ENCODE measurements around the gene MYH16. TPM values are rescaled to one million over a fixed set of nuclear protein-coding genes. Genes with fewer than 3 reads are reported as not detected.
"Not testable (repeated sequence)": the region's sequence is repeated elsewhere in the genome, so short reads cannot be mapped to it uniquely, and the experiment has no call there.

Gene MYH16
- total and polyA plus RNA-seq, 2 donors: 0.05 to 0.09 TPM

DNA sequence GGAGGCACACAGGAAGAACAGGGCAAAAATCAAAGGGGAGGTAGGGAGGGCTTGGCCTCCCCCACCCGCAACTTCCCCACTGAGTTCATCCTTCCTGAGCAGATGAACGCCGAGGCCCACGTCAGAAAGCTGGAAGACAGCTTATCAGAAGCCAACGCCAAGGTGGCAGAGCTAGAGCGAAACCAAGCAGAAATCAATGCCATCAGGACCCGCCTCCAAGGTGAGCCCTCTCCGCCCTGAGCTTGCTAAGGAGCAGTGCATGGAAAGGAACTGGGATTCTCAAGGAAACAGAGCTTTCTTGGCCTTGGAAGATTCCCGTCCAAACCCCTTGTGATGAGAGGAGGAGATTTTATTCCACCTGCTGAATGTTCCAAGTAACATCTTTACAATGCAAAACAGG is 16.5 kb downstream of the MYH16 start:
- no peak for DNase-seq (ENCODE audit: low read depth in 6 of 9, low spot score in 9 of 9)
- Histone ChIP-seq H3K27ac (ENCODE audit: low read depth in 1 of 2, low read length in 1 of 2) (no peak overlapping the region), H3K27me3 (ENCODE audit: control insufficient read depth in 2 of 2, insufficient read depth in 1 of 2, low read length in 1 of 2) (no peaks in the 10 kb centered on the region), H3K9me3 (ENCODE audit: control insufficient read depth in 2 of 2, insufficient read depth in 1 of 2, low read length in 1 of 2) (no peaks in the 10 kb centered on the region), H3K36me3 (ENCODE audit: control insufficient read depth in 2 of 2, insufficient read depth in 2 of 2, low read length in 1 of 2) (no peaks in the 10 kb centered on the region), H3K4me1 (ENCODE audit: control insufficient read depth in 2 of 2, insufficient read depth in 2 of 2, low read length in 2 of 2) (no peaks in the 10 kb centered on the region), H3K4me3 (ENCODE audit: low read length in 2 of 2) (no peak overlapping the region)
- 86% methylated on average over 9 of the region's 9 CpGs for WGBS

GRCh38 chr7:99290148-99290547 is 17.5 kb downstream of the MYH16 start:
- not testable (repeated sequence) for H3K27me3 ChIP-seq (ENCODE audit: control insufficient read depth in 2 of 2, insufficient read depth in 1 of 2, low read length in 1 of 2); H3K36me3 ChIP-seq (ENCODE audit: control insufficient read depth in 2 of 2, insufficient read depth in 2 of 2, low read length in 1 of 2); H3K27ac ChIP-seq (ENCODE audit: low read depth in 1 of 2, low read length in 1 of 2); DNase-seq (ENCODE audit: low read depth in 6 of 9, low spot score in 9 of 9); H3K9me3 ChIP-seq (ENCODE audit: control insufficient read depth in 2 of 2, insufficient read depth in 1 of 2, low read length in 1 of 2); H3K4me3 ChIP-seq (ENCODE audit: low read length in 2 of 2); H3K4me1 ChIP-seq (ENCODE audit: control insufficient read depth in 2 of 2, insufficient read depth in 2 of 2, low read length in 2 of 2)
- WGBS: 96% methylated on average over 3 of the region's 3 CpGs

GRCh38 chr7:99290980-99291607 is 18.5 kb downstream of the MYH16 start:
- no peaks in the 10 kb centered on the region for H3K27me3 ChIP-seq (ENCODE audit: control insufficient read depth in 2 of 2, insufficient read depth in 1 of 2, low read length in 1 of 2)
- 97% methylated on average over 10 of the region's 10 CpGs for WGBS
- no peaks in the 10 kb centered on the region for H3K4me1 ChIP-seq (ENCODE audit: control insufficient read depth in 2 of 2, insufficient read depth in 2 of 2, low read length in 2 of 2)
- H3K4me3 ChIP-seq (ENCODE audit: low read length in 2 of 2): no peak overlapping the region
- no peak overlapping the region for H3K27ac ChIP-seq (ENCODE audit: low read depth in 1 of 2, low read length in 1 of 2)
- H3K36me3 ChIP-seq (ENCODE audit: control insufficient read depth in 2 of 2, insufficient read depth in 2 of 2, low read length in 1 of 2): no peaks in the 10 kb centered on the region
- no peaks in the 10 kb centered on the region for H3K9me3 ChIP-seq (ENCODE audit: control insufficient read depth in 2 of 2, insufficient read depth in 1 of 2, low read length in 1 of 2)
- no peak for DNase-seq (ENCODE audit: low read depth in 6 of 9, low spot score in 9 of 9)

DNA sequence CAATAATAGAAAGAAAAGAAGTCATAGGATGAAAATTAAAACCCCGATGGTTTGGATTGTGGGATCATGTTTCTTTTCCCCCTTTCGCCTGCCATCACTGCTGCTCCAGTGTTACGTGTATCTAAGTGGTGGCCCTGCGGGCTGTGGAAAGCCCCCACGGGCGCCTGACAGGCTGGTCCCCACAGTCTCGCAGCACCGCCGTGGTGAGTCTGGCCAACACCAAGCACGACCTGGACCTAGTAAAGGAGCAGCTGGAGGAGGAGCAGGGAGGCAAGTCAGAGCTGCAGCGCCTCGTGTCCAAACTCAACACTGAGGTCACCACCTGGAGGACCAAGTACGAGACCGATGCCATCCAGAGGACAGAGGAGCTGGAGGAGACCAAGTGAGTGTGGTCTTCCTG is 19.5 kb downstream of the MYH16 start:
- H3K9me3 ChIP-seq (ENCODE audit: control insufficient read depth in 2 of 2, insufficient read depth in 1 of 2, low read length in 1 of 2): no peaks in the 10 kb centered on the region
- no peak for DNase-seq (ENCODE audit: low read depth in 6 of 9, low spot score in 9 of 9)
- no peak overlapping the region for H3K4me3 ChIP-seq (ENCODE audit: low read length in 2 of 2)
- H3K36me3 ChIP-seq (ENCODE audit: control insufficient read depth in 2 of 2, insufficient read depth in 2 of 2, low read length in 1 of 2): no peaks in the 10 kb centered on the region
- 96% methylated on average over 14 of the region's 14 CpGs for WGBS
- no peaks in the 10 kb centered on the region for H3K27me3 ChIP-seq (ENCODE audit: control insufficient read depth in 2 of 2, insufficient read depth in 1 of 2, low read length in 1 of 2)
- no peak overlapping the region for H3K27ac ChIP-seq (ENCODE audit: low read depth in 1 of 2, low read length in 1 of 2)
- H3K4me1 ChIP-seq (ENCODE audit: control insufficient read depth in 2 of 2, insufficient read depth in 2 of 2, low read length in 2 of 2): no peaks in the 10 kb centered on the region

DNA sequence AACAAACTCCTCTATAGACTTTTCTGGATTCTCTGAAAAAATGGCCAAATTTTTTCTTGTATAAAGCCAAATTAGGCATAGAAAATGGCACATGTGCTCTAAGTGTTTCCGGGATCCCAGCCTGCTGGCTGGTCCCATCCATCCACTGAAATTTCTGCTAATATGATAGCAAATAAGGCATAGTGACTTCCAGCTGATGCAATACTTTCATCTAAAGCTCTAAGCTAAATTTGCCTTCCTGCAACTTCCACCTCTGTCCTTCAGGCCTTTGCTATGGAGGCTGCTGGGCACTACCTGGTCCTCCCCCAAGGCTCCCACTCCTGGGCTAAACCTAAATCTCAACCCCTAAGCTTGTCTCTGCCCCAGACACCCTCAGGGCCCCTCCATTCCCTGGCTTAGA is 20.5 kb downstream of the MYH16 start:
- H3K36me3 ChIP-seq (ENCODE audit: control insufficient read depth in 2 of 2, insufficient read depth in 2 of 2, low read length in 1 of 2): no peaks in the 10 kb centered on the region
- 98% methylated on average over 1 of the region's 1 CpG for WGBS
- no peak overlapping the region for H3K27ac ChIP-seq (ENCODE audit: low read depth in 1 of 2, low read length in 1 of 2)
- H3K4me3 ChIP-seq (ENCODE audit: low read length in 2 of 2): no peak overlapping the region
- no peak for DNase-seq (ENCODE audit: low read depth in 6 of 9, low spot score in 9 of 9)
- no peaks in the 10 kb centered on the region for H3K4me1 ChIP-seq (ENCODE audit: control insufficient read depth in 2 of 2, insufficient read depth in 2 of 2, low read length in 2 of 2)
- H3K9me3 ChIP-seq (ENCODE audit: control insufficient read depth in 2 of 2, insufficient read depth in 1 of 2, low read length in 1 of 2): no peaks in the 10 kb centered on the region
- no peaks in the 10 kb centered on the region for H3K27me3 ChIP-seq (ENCODE audit: control insufficient read depth in 2 of 2, insufficient read depth in 1 of 2, low read length in 1 of 2)

- no peaks in the 10 kb centered on the region for H3K9me3 ChIP-seq (ENCODE audit: control insufficient read depth in 2 of 2, insufficient read depth in 1 of 2, low read length in 1 of 2)
- H3K36me3 ChIP-seq (ENCODE audit: control insufficient read depth in 2 of 2, insufficient read depth in 2 of 2, low read length in 1 of 2): no peaks in the 10 kb centered on the region
- WGBS: 92% methylated on average over 4 of the region's 4 CpGs
- no peak overlapping the region for H3K4me3 ChIP-seq (ENCODE audit: low read length in 2 of 2)
- H3K27me3 ChIP-seq (ENCODE audit: control insufficient read depth in 2 of 2, insufficient read depth in 1 of 2, low read length in 1 of 2): no peaks in the 10 kb centered on the region
- no peak overlapping the region for H3K27ac ChIP-seq (ENCODE audit: low read depth in 1 of 2, low read length in 1 of 2)
- no peak for DNase-seq (ENCODE audit: low read depth in 6 of 9, low spot score in 9 of 9)
- H3K4me1 ChIP-seq (ENCODE audit: control insufficient read depth in 2 of 2, insufficient read depth in 2 of 2, low read length in 2 of 2): no peaks in the 10 kb centered on the region
Measured at GRCh38 chr7:99293650-99294049, 21.0 kb downstream of the MYH16 start.

GRCh38 chr7:99296471-99296870 is 23.8 kb downstream of the MYH16 start:
- Histone ChIP-seq H3K4me3 (ENCODE audit: low read length in 2 of 2) (no peak overlapping the region), H3K27me3 (ENCODE audit: control insufficient read depth in 2 of 2, insufficient read depth in 1 of 2, low read length in 1 of 2) (no peaks in the 10 kb centered on the region), H3K4me1 (ENCODE audit: control insufficient read depth in 2 of 2, insufficient read depth in 2 of 2, low read length in 2 of 2) (no peaks in the 10 kb centered on the region), H3K9me3 (ENCODE audit: control insufficient read depth in 2 of 2, insufficient read depth in 1 of 2, low read length in 1 of 2) (no peaks in the 10 kb centered on the region), H3K36me3 (ENCODE audit: control insufficient read depth in 2 of 2, insufficient read depth in 2 of 2, low read length in 1 of 2) (no peaks in the 10 kb centered on the region), H3K27ac (ENCODE audit: low read depth in 1 of 2, low read length in 1 of 2) (no peak overlapping the region)
- 98% methylated on average over 5 of the region's 5 CpGs for WGBS
- no peak for DNase-seq (ENCODE audit: low read depth in 6 of 9, low spot score in 9 of 9)

GRCh38 chr7:99301496-99301895 is 28.9 kb downstream of the MYH16 start:
- Histone ChIP-seq H3K27me3 (ENCODE audit: control insufficient read depth in 2 of 2, insufficient read depth in 1 of 2, low read length in 1 of 2) (no peaks in the 10 kb centered on the region), H3K36me3 (ENCODE audit: control insufficient read depth in 2 of 2, insufficient read depth in 2 of 2, low read length in 1 of 2) (no peaks in the 10 kb centered on the region), H3K9me3 (ENCODE audit: control insufficient read depth in 2 of 2, insufficient read depth in 1 of 2, low read length in 1 of 2) (no peaks in the 10 kb centered on the region), H3K4me1 (ENCODE audit: control insufficient read depth in 2 of 2, insufficient read depth in 2 of 2, low read length in 2 of 2) (no peaks in the 10 kb centered on the region), H3K4me3 (ENCODE audit: low read length in 2 of 2) (no peak overlapping the region), H3K27ac (ENCODE audit: low read depth in 1 of 2, low read length in 1 of 2) (no peak overlapping the region)
- DNase-seq (ENCODE audit: low read depth in 6 of 9, low spot score in 9 of 9): no peak
- WGBS: 92% methylated on average over 19 of the region's 19 CpGs

GRCh38 chr7:99305473-99306260 is 33.0 kb downstream of the MYH16 start:
- Histone ChIP-seq H3K4me3 (ENCODE audit: low read length in 2 of 2) (no peak overlapping the region), H3K9me3 (ENCODE audit: control insufficient read depth in 2 of 2, insufficient read depth in 1 of 2, low read length in 1 of 2) (no peaks in the 10 kb centered on the region), H3K27me3 (ENCODE audit: control insufficient read depth in 2 of 2, insufficient read depth in 1 of 2, low read length in 1 of 2) (no peaks in the 10 kb centered on the region), H3K36me3 (ENCODE audit: control insufficient read depth in 2 of 2, insufficient read depth in 2 of 2, low read length in 1 of 2) (no peaks in the 10 kb centered on the region), H3K4me1 (ENCODE audit: control insufficient read depth in 2 of 2, insufficient read depth in 2 of 2, low read length in 2 of 2) (no peaks in the 10 kb centered on the region), H3K27ac (ENCODE audit: low read depth in 1 of 2, low read length in 1 of 2) (no peak overlapping the region)
- 95% methylated on average over 16 of the region's 16 CpGs for WGBS
- no peak for DNase-seq (ENCODE audit: low read depth in 6 of 9, low spot score in 9 of 9)

Measured in thymus (tissue), 11 donors.